IPS-11a (cell line): ENCODE data around the gene SLC41A3.
A peak's percentile ranks its signal among the peaks of the same experiment; 100 is the strongest.
"Not testable (repeated sequence)": the region's sequence is repeated elsewhere in the genome, so short reads cannot be mapped to it uniquely, and the experiment has no call there.

Experiments
- H3K4me3 ChIP-seq: one replicate; pipeline ENCODE4 v1.5.1; 2013; ENCODE audit warnings: low read depth, low read length, control low read depth

Gene SLC41A3

DNA sequence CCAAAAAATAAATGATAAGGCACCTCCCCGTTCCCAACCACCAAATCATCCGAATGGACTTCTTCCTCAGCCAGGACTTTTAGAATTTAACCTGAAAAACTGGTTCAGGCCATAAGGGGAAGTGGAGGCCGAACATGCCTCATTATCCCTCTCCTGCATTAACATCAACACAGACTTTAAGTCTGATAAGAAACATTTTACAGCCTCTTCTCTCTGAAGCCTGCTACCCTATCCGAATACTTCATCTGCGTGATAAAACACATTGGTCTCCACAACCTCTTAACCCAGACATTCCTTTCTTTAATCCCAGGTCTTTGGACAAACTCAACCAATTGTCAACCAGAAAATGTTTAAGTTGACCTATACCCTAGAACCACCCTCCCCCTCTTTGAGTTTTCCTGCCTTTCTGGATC, 850 bp upstream of the SLC41A3 start:
- no peak overlapping the region for H3K4me3 ChIP-seq

DNA sequence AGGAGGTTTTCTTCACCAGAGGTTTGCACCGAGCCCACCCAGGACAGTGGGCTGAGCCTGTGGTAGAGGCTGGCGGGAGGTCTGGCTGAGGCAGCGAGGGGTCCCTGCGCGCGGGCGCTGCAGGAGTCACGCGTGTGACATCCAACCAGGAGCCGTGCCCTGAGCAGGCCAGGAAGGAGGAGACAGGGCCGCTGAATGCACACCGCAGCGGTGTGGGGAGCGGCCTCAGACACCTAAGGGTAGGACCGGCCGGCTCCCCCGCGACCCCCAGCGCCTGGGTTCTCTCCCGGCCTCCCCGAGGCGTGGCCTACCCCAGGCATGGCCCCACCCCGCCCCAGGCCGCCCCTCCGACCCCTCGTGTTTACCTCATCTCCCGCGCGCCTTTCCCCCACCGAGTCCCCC, 412 bp downstream of the SLC41A3 start:
- H3K4me3 ChIP-seq, result peak overlapping the region; percentile 61

DNA sequence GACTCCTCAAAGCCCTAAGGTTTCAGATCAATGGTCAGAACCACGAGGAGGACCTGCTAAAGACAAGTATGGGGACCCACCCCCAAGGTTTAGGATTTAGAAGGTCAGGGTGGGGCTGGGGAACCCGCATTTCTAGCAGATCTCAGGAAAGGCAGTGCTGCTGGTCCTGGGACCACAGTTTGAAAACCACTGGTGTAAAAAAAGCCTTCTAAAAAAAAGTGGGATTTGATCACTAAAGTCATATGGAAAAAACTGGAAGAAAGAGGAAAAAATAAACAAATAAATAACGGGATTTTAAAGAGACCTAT, 832 bp downstream of the SLC41A3 start:
- H3K4me3 ChIP-seq, result peak overlapping the region; percentile 61

DNA sequence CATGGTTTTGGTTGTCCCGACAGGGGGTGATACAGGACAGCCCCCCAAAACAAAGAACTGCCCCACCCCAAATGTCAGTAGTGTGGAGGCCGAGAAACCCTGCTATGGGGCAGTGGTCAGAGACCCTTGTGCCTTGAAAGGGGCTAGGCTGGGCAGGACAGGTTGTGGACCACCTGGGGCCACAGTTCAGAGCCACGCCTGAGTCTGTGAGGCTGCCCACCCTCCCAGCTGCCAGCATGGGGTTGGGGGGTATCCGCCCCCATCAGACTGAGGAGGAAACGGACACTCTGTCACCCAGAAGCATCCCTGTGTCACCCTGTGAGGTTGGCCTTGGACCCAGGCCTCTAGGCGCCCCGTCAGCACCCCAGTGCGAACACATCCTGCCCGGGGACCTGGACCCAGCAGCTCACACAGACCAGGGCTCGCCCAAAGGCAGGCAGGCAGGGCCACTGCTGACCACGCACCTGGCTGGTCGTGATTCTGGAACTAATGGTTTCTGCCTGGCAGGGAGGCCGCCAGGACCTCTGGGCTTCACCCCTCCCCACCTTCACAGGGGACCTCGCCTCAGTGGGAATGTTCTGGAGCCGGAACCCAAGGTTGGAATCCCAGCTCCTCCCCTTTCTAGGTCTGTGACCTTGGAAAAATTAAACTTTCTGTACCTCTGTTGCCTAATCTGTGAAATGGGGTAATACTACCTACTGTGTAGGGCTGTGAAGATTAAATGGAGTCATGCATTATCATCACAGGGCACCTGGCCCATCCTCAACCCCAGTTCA, 1.4 kb downstream of the SLC41A3 start:
- no peak overlapping the region for H3K4me3 ChIP-seq

DNA sequence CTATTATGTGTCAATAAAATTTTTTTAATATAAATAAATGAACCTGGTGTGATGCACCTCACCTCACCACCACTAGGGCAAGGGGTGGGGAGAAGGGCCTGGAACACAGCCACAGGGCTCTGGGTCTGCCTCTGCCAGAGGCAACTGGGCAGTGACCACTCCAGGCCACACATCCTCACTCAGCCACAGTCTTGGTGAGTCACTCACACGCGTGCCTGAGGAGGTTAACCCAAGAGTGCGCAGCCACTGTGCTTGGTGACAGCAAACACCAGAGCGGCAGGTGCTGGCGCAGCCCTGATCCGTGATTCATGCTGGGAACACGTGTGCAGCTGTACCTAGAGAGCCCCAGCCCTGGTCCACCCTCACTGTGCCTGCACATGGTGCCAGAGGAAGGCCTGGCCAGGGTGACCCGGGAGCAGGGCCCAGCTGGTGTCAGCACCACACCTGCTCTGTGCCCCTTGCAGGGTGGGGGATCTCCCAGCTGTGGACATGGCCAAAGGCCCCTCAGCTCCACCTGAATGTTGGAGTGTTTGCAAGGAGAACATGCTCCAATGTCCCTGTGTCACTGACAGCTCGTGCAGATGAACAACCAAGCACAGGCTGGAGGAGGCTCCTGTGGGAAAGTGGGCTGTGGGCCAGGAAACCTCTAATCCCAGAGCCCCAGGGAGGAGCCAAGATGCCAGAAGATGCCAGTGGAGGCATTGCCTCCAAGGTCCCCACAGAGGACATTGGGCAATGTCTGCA, 2.1 kb downstream of the SLC41A3 start:
- H3K4me3 ChIP-seq, result no peak overlapping the region

DNA sequence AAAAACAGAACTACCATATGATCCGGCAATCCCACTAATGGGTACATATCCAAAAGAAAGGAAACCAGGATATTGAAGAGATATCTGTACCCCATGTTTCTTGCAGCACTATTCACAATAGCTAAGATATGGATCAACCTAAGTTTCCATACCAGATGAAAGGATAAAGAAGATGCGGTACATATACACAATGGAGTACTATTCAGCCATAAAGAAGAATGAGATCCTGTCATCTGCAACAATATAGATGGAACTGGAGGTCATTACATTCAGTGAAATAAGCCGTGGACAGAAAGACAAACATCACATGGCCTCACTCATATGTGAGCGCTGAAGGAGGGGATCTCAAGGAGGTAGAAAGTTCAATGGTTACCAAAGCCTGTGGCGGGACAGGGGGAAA, 3.0 kb downstream of the SLC41A3 start:
- H3K4me3 ChIP-seq, result no peak overlapping the region

GRCh38 chr3:126078866-126079265, 5.1 kb downstream of the SLC41A3 start:
- H3K4me3 ChIP-seq, result no peak overlapping the region

DNA sequence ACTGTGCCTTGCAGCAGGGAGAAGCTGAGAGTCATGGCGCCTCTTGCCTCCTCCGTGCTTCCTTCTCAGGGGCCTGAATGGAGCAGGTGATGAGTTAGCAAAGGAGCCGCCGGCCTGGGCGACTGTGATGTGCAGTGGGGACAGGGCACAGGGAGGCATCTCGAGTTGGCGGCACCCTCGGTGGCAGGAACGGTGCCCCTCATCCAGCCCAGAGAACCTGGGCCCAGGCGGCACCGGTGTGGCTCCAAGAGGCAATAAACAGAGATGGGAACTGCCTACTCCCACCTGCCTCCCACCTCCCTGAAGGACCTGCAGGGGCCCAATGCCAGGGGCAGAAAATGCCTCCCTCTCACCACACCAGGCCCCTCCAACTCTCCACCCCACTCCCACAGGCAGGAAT, 6.2 kb downstream of the SLC41A3 start:
- H3K4me3 ChIP-seq, result no peak overlapping the region

DNA sequence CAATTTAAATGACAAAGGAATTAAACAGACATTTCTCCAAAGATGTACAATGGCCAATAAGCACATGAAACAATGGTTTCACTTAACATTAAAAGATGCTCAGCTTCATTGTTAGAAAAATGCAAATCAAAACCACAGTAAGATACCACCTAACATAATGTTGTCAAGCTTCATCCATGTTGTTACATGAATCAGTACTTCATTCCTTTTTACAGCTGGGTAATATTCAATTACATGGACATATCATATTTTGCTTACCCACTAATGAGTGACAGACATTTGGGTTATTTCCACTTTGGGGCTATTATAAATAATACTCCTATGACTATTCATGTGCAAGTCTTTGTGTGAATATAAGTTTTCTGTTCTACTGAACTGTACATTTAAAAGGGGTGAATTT, 7.8 kb downstream of the SLC41A3 start:
- H3K4me3 ChIP-seq, result no peak overlapping the region

- no peak overlapping the region for H3K4me3 ChIP-seq
These were observed 13.8 kb downstream of the SLC41A3 start for GRCh38 chr3:126070146-126070545.

DNA sequence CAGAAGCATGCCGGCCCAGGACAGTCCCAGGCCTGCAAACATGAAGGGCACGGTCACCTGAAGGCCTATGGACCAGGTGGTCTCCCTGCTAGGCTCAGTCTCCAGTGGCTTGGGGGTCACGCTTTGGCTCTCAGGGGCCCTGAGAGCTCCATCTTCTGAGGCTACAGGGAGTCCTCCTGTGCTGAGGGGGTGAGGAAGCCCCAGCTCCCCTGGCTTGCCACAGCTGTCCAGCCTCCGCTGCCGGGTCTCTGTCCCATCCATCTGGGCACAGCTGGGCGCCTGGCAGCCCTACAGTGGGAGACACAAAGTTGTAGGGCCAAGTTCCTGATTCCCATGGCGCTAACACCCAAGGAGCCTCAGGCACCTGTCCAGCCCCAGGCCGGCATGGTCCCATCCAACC, 16.0 kb downstream of the SLC41A3 start:
- H3K4me3 ChIP-seq, result no peak overlapping the region

- H3K4me3 ChIP-seq, result not testable (repeated sequence)
These were observed 17.2 kb downstream of the SLC41A3 start for GRCh38 chr3:126066676-126067075.

DNA sequence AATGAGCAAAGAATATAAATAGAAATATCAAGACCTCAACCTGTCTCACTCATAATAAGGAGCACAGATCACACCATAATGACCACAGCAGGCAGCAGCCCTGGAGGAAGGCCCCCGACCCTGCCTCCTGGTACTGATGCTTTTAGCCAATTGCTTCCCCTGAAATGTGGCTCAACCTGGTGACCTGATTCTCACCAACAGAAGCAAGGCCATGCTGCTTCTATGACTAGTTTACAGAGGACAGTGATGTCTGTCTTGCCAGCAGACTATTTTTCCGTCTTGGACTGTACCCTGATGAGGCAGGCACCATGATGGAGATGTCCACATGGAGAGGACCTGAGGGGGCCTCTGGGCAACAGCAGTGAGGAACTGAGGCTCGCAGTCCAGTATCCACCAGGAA, 18.0 kb downstream of the SLC41A3 start:
- H3K4me3 ChIP-seq, result no peak overlapping the region

GRCh38 chr3:126064627-126065258, 19.2 kb downstream of the SLC41A3 start:
- H3K4me3 ChIP-seq, result no peak overlapping the region

GRCh38 chr3:126063358-126063965, 20.5 kb downstream of the SLC41A3 start:
- H3K4me3 ChIP-seq, result no peak overlapping the region

- H3K4me3 ChIP-seq, result no peak overlapping the region
These were observed 22.5 kb downstream of the SLC41A3 start for GRCh38 chr3:126061301-126062032.

DNA sequence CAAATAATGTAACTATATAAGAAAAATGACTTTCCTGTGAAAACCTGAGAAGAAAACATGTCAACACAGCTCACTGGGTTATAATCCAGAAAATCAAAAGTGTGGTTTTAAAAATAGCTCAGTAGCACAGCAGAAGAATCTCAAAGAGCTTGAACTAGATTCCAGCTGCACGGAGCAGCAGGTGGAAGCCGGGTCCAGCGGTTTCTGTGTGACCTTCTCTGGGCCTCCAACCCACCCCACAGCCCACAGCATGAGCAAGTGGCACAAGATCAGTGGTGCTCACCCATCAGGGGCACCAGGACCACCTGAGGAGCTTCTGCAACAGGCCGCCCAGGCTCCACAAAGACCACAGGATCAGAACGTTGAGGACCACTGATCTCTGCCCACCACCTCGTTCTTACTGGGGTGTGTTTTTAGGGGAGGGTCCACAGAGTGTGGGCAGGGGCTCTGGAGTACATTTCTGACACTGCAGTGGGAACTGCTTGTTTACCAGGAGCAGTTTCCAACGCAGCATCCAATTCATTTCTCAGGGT, 23.2 kb downstream of the SLC41A3 start:
- no peak overlapping the region for H3K4me3 ChIP-seq

- no peak overlapping the region for H3K4me3 ChIP-seq
These were observed 25.3 kb downstream of the SLC41A3 start for GRCh38 chr3:126058666-126059065.

GRCh38 chr3:126057936-126058335, 26.0 kb downstream of the SLC41A3 start:
- H3K4me3 ChIP-seq, result no peak overlapping the region

GRCh38 chr3:126057501-126057819, 26.5 kb downstream of the SLC41A3 start:
- no peak overlapping the region for H3K4me3 ChIP-seq
